ENCODE measurements around the gene EPHB1.

EPHB1 gene

DNA sequence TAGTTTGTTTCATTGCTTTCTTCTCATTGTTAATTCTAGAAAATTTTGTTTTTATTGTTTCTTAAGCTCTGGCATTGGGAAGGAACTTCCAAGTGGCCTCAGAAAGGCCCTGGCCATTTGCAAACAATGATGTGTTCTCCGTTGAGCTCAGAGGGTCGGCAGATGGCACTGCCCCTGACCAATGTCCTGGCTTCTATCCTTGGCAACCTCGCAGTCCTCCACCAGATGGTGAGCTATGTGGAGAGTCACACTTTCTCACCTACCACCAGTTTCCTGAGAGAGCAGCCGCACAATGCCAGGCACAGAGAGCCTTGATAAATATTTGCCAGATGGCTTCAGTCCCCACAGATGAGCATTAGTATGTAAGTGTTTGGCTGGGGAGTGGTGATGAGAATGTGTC, 343.7 kb downstream of the EPHB1 start:
- no peak for DNase-seq

DNA sequence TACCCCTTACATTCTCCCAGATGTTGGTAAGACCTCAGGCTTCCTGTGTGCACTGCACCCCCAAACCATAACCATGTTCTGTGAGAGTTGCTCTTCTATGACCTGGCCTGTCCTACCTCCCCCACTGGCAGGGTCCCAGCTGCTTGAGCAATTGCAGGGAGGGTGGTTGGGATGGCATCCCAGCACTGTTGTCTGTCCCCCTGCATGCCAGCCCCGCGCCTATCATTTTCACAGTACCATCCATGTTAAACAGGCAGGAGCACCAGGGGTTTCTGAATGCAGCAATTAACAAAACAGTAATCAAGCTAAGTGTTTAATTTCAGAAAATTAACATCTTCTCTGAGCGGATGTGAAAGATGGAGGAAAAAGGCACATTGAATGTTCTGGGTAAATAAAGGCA, 345.5 kb downstream of the EPHB1 start:
- no peak for DNase-seq

DNA sequence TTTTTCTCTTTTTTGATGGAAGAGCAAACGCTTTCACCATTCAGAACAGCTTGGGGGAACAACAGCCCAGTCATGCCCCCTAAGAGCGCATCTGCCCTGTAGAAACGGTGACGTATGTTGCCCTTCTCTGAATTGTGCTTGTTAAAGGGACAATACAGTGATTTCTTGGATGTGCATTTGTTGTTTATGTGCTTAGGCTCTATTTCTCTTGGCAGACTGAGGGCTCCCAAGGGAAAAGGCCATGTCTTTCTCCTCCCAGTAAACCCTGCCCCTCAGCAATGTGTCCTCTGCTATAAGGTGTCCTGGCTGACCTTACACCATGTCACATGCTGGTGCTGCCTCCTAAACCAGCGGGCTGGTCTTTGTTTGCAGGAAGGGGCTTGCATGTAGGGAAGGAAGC, 346.1 kb downstream of the EPHB1 start:
- no peak for DNase-seq

DNA sequence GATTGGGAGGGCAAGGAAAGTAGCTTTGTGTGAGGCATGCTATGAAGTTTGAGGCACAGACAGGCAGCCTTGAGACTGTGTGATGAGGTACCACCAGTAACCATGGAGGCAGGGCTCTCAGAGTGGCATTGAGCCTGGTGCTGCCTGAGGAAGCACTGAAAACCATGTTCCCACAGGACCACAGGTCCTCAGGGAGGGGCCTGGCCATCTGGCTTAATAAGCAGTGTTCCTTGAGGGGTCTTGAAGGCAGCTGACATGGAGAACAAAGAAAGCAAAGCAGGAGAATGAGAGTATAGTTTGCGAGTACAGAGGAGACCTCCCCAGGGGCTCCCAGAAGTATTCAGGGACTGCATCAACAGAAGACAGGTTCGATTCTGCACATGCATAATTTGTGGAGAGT, 346.6 kb downstream of the EPHB1 start:
- DNase-seq, result no peak

DNA sequence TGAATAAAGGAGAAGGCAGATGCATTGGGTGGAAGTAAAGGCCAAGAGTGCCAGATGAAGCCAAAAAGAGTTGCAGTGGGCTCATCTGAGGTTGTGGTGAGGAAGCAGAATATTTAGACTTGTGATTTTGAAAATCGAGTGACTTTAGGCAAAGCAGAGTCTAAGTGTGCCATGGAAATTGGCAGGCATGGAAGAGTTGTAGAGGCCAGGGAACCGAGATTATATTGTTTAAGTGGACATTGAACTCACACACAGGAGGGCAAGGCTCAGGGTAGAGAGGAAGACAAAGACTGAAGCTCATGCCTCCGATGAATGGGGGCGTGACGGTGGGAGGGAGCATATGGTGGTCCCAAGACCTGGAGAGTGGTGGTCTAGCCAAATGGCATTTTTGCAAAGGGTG, 347.5 kb downstream of the EPHB1 start:
- no peak for DNase-seq

DNA sequence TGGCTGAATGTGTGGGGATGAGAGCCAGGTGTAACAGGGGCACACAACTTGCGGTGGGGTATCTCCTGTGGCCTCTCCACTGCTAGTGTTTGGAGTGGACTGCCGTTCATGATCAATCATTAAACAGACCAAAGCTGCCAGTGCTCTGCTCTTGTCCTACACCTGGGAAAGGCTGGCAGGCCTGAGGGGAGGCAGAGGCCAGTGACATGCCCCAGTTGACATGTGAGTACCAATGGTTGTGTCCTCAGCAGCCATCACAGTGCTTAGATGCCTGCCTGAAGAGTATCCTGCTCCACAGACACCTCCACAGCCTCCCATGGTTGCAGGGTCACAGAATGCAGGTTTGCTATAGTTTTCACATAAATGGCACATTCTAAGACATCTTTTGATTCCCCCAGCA, 348.4 kb downstream of the EPHB1 start:
- no peak for DNase-seq

DNA sequence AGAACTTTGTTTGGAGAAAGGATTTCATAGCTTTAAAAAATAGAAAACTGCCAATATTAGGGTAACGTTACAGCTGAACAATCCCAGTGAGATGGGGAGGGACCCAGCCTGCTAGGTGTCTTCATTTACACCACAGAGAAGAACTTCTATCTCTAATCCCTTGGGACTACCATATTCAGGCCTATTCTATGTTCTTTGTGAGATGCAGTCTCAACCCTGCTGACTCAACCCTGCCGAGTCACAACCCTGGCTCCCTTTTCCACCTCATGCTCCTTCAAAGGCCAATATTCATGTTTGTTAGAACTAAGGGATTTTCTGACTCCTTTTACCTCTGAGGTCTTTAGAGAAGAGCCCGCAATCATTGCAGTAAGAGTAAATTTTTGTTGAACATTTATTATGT, 350.5 kb downstream of the EPHB1 start:
- DNase-seq, result no peak

DNA sequence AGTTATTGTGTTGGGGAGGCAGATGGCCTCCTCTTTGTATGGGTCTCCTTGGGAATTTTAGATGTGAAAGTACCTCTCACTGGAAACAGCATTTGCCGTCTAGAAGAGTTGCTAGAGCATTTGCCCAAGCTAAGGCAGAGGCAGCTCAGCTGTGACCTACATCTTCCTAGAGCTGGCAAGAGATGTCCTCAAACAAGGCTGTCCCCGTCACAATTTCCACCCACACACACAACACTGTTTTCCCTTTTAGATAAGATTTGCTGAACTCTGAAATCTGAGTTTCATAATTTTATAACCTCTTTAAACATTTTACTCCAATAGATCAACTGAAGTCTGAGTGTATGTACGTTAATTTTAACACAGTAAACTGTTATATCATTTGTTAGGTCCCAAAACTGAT, 352.6 kb downstream of the EPHB1 start:
- no peak for DNase-seq

DNA sequence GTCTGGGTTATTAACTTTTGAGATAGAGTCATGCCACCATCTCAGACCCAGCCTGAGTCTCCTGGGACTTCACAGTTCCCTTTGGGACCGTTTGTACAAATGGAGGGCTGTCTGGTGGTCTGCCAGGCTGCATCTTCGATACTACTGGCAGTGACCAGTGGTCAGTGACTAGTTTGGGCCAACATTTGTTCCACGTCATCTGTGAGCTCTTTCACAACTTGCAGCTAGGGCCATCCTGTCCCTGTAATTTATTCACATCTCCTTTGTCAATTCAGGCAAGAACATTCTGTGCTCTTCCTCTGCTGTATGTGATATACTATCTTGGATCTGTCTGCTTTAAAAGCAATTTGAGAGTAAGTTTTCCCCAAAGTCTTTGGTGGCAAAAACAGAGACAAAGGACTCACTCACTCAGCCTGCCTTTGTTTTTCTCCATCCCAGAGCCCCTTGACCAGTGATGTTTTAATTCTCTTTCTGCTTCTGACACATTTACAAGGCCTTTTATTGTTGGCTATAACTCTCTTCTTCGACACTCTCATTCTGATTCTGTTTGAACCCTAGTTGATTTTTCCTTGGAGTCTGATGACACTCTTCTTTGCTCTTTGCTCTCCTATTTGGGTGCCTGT, 353.4 kb downstream of the EPHB1 start:
- DNase-seq, result no peak

DNA sequence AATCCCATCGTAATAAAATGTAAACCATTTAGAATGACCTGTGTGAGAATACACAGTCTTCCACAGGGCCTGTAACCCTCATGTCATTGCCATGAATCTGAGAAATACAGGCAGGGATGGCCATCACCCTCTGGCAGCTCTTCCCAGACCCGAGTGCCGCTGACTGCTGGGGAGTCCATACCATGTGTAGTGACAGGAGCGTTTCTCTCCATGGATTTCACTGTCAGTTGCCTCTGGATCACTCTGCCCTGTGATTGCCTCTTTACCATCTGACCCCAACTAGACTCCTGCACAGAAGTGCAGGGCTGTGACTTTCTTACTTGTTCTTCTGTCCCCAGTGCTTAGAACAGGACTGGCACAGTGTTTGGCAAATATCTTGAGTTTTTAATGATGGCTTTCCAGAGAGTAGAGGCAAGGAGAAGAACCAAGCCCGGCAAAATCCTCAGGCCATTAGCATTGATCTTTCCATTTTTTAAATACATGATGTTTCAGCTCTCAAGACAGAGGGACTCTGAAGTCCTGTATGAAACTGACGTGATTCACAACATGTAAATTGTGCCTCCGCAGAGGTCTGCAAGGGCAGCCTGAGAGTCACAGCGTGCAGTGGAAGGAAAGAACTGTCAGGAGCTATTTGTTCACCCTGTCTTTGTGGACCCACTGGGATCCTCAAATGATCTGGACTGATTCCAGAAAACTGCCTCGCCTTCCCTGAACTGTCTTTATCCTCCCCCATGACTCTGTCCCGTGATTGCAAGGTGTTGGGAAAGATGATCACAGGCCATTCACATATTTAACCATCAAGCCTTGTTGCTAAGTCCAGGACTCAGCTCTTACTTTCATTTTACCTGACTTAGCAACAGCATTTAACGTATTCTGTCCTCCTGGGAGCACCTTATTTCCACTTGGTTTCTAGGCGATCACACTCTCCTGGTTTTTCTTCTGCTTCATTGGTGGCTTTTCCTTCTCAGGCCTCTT, 354.9 kb downstream of the EPHB1 start:
- no peak for DNase-seq

DNA sequence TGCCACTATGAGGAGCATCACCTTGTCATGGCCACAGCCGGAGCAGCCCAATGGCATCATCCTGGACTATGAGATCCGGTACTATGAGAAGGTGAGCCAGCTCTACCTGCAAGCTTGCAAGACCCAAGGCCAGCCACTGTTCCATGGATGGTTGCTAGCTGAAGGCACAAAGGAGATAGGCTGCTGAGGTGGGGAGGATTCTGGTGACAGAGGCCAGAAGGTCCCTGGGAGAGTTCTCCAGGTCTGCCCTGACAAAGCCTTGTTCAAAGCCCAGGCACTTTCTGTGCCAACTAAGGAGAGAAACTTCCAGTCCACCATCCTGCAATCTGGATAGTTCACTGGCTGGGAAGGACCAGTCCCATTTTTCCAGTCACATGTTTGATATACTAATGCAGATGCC, 359.1 kb downstream of the EPHB1 start:
- DNase-seq, result no peak

DNA sequence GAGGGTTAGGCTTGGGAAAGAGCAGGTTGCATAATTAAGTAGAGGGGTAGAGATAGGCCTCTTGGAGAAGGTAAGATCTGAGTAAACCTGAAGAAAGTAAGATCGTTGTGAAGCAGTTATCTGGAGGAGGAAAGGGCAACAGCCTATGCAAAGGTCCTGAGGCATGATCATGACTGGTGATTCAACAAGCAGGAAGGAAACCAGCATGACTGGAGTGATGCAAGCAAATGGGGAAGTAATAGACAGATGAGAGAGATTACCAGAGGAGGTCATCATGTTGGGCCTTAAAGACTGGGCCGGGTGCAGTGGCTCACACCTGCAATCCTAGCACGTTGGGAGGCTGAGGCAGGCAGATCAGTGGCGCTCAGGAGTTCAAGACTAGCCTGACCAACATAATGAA, 360.2 kb downstream of the EPHB1 start:
- no peak for DNase-seq

DNA sequence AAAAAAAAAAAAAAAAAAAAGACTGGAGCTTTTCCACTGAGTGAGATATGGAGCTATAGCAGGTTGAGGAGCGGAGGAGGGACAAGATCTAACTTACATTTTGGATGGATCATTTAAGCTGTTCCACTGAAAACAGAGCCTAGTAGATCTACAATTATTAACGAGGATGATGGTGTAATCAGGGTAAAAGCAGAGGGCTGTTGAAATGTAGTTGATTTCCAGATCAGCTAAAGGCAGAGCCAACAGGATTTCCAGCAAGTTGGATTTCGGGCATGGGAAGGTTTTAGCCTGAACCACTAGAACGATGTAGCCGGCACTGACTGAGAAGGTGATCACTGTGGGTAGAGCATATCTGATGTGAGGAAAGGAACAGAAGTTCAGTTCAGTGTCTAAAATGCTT, 360.7 kb downstream of the EPHB1 start:
- DNase-seq, result no peak

DNA sequence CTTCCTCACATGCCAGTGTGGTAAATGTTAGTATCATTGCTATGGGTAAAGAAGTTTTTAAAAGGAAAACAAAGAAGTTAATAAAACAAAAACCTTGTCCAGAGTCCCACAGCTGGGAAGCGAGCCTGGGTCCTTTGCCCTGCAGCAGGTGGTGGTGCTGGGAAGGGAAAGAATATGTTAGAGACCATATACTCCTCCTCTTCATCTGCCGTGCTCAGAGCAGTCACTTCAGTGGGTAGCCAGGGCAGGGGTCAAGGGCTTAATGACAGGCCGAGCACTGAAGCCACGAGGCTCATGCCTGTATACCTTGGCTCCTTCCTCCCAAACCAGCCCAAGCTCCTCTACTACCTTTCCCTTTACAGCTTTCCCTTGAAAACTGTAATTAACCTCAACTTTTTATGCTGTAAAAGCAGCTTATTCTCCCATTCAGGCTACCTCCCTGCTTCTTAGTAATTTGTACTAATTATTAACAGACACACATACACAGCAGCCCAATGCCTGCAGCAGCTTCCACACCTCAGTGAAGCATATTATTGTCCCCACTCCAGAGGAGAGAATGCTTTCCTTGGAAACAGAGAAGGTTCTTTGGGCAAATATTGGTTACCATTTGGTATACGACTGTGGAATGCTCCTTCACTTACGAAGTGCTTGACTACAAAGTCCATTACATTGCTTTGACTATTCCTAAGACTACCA, 362.1 kb downstream of the EPHB1 start:
- no peak for DNase-seq

DNA sequence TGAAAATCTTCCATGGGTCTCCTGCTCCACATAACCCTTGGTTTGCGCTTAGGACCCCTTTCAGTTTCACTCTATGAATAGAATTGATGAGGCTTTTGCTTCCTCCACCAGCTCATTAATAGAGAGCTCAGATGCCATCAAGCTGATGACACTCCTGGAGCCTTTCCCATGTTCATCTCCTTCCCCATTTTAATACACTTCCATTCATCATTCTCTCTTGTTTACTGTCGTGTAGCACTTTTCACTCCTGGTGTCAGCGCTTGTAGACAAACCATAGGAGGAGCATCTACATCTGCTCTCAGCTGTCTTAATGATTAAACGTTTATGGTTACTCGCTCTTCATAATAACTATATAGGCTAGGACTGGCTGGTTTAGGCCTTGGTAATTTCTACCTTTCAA, 363.5 kb downstream of the EPHB1 start:
- DNase-seq, result no peak

DNA sequence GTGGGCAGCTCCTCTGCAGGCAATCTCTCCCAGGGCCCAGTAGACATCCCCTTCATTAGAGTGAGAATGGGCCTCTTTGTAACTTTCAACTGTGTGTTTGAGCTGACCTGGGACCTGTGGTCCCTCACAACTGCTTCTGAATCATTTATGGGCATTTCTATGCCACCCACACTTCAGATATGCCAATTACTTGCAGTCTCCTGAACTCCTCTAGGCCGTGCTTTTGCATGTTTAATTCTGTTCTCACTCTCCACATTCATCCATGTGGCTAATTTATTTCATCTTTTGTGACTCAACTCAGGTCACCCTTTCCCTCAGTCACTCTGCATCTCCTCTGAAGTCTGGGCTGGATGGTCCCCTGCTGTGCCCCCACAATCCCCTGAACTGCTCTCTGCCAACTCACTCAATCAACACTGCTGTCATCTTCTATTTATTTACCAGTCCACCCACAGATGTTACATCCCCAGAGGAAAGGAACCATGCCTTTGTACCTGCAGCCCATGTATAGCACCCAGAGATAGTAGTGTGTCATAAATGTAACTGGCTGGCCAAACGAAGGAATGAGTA, 364.7 kb downstream of the EPHB1 start:
- no peak for DNase-seq

DNA sequence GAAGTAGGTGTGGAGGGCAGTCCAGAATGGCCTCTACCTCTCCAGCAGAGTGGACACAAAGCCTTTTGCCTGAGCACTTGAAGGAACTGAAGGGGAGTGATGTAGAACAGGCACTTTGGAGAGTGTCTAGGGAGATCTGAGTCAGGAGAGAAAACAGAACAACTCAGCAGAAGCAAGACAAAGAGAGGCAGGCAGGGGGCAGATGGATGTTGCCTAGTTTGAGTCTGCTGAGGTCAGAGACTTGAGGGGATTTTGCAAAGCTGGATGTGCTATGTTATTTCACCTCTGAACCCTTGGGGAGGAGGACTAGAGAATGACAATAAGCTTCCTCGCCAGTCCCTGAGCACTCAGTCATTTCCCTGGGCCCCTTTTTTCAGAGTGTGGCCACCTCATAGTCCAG, 366.4 kb downstream of the EPHB1 start:
- DNase-seq, result no peak

DNA sequence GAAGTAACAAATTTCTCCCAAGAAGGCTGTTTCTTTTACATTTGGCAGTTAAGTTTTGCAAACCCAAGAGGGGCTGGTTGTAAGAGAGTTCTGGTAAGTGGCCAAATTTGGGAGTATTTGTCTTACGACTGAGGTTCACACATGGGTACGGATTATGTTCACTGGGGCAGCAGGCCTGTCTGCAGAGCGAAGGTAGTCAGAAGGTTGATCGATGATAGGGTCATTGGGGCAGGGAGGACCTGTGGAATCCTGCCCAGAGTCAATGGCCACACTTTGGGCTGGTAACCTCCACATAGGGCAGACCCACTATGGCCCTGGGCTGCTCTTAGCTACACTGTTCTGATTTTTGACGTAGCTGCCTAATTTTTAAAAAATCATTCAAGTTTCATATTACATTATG, 368.6 kb downstream of the EPHB1 start:
- no peak for DNase-seq

DNA sequence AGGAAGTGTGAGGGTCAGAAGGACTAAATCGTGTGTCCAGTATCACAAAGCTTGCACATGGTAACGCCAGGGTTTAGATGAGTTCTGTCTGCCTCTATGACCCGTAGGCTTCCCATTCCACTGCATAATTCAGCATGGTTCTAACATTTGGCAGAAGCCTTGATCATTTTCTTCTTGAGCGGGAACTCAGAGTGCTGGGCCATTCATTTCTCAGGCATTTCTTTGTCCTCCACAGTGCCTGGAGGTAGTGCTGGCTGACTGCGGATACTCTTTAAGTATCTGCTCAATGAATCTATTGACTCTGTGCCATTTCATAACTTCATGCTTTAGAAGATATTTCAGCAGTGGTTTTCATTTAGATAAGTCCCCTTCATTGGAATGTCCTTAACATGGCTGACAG, 370.2 kb downstream of the EPHB1 start:
- no peak for DNase-seq

DNA sequence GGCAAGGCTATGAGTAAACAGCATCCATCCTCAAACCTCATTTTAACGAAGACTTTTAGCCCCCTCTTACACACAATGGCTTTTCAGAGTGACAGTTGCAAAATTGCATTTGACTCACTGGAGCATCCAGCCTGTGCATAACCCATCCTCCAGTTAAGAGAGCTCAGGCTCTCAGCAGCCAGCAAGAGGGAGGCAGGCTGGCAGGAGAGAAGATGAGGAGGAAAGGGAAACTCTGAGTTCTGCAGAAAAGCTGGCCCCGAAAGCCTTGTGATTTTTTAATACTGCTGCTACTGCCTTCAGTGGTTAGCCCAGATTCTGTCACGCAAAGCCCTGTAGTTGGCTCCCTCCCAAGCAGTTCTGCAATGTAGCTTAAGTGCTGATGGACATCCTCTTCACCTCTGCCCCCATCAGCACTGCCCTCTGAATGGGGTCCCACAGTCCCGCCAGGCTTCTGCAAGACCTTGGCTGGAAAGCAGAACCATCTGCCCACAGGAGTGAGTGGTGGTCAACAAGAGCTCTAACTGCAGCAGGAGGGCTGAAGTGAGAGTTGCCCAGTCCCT, 371.3 kb downstream of the EPHB1 start:
- no peak for DNase-seq

DNA sequence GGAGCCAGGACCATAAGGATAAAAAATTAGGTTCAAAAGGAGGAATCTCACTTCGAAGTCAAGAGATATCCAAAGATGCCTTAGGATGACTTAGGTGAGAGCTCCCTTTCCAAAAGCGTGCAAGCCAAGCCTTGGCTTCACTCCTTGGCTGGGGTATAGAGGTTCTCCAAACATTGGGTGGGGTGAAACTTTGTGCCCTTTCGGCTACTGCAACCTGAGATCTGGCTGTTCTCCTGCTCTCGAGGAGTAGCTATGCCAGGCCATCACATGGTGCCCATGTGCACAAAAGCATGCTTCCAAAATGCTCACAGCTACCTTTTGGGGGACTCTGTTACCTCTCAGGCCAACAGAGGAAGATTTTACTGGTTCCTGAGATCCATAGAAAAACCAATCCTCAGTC, 373.8 kb downstream of the EPHB1 start:
- DNase-seq, result no peak

DNA sequence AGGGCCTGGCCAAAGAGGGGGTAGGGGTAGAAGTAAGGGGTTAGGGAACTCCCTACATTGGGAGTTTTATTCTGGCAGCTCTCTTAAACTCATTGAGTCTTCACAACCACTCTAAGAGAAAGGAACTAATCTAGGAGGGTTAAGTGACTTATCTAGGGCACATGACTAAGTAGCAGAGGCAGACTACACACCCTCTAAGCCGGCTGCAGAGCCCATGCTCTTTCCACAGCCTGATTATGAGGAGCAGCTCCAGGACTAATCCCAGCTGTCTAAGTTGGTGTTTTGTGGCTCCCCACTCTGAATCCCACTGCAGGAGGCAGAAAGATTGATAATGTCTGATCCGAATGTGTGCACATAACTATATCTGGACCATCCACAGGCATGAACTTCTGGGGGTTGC, 374.6 kb downstream of the EPHB1 start:
- no peak for DNase-seq

DNA sequence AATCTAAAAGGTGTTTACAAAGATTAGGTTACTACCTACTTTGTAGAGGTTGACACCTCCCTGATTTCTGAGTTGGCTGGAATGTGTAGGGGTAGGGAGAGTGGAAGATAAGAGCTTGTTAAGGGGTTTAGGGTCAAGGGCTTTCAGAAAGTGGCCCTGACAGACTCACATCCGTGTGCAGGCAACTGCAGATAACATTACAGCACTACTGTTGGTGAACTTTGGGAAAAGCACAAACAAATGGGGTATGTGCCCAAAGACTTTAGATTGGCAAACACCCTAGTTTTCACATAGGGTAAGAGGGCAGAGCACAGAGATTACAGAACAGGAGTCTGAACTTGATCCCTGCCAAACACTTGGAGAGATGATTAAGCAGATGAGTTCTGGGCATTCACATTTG, 375.7 kb downstream of the EPHB1 start:
- no peak for DNase-seq
